NB4 (cell line): Measurements from ENCODE around the gene SEMA3B.
"Not testable (repeated sequence)": the region's sequence is repeated elsewhere in the genome, so short reads cannot be mapped to it uniquely, and the experiment has no call there.

Experiments
- DNase-seq: peaks from one replicate; pipeline ENCODE4 v3.0.0; 2010; ENCODE audit warnings: low read depth
- H3K4me3 ChIP-seq: one replicate; pipeline ENCODE4 v1.5.1; 2011; ENCODE audit warnings: mild to moderate bottlenecking, low read depth, low read length, moderate library complexity
- MYC ChIP-seq: IDR thresholded peaks from 2 replicates; pipeline ENCODE4 v1.6.1; 2011; ENCODE audit warnings: low read depth, low read length
- POLR2A ChIP-seq: IDR thresholded peaks from 2 replicates; pipeline ENCODE4 v1.6.1; 2011; ENCODE audit warnings: mild to moderate bottlenecking; ENCODE audit not compliant: insufficient read length; ENCODE audit errors: extremely low read depth
- TF ChIP-seq, protein P1 (sequence below): IDR thresholded peaks from one replicate; pipeline ENCODE4 v1.5.1; 2012; ENCODE audit warnings: low read depth, low read length
- TF ChIP-seq, protein P2 (sequence below): IDR thresholded peaks from 2 replicates; pipeline ENCODE4 v1.6.1; 2011; ENCODE audit warnings: low read depth, low read length

Gene SEMA3B

DNA sequence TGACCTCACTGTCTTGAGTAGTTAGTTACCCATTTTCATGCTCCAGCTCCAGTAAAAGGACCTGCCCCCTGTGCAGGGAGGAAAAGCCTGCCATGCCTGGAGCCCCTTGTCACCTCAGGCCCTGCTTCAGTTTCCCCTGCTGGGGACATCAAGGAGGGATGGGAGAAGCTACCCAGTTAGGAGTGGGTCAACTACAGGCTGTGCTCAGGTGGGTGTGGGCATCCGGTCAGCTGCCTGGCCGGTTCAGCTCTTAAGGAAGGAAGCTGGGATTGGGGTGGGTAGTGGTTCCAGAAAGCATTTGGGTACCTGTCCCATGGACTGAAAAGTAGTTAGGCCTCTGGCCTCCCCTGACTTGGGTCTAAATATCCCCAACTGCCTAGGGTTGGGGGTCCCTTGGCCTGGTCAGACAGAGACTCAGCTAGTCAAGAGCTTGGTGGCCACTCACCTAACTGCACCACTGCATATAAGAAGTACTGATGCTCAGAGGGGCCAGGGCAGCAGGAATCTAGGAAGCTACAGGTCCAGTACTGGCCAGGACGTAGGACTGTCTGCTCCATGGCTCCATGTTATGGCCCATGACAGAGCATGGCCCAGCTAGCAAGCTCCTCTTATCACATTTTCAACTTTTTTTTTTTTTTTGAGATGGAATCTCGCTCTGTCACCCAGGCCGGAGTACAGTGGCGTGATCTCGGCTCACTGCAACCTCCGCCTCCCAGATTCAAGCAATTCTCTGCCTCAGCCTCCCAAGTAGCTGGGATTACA, 10.5 kb downstream of the SEMA3B start:
- TF ChIP-seq POLR2A, result no peak
- TF ChIP-seq, protein P1, sequence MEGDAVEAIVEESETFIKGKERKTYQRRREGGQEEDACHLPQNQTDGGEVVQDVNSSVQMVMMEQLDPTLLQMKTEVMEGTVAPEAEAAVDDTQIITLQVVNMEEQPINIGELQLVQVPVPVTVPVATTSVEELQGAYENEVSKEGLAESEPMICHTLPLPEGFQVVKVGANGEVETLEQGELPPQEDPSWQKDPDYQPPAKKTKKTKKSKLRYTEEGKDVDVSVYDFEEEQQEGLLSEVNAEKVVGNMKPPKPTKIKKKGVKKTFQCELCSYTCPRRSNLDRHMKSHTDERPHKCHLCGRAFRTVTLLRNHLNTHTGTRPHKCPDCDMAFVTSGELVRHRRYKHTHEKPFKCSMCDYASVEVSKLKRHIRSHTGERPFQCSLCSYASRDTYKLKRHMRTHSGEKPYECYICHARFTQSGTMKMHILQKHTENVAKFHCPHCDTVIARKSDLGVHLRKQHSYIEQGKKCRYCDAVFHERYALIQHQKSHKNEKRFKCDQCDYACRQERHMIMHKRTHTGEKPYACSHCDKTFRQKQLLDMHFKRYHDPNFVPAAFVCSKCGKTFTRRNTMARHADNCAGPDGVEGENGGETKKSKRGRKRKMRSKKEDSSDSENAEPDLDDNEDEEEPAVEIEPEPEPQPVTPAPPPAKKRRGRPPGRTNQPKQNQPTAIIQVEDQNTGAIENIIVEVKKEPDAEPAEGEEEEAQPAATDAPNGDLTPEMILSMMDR, result no peak
- no peak for TF ChIP-seq MYC
- TF ChIP-seq, protein P2, sequence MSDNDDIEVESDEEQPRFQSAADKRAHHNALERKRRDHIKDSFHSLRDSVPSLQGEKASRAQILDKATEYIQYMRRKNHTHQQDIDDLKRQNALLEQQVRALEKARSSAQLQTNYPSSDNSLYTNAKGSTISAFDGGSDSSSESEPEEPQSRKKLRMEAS, result no peak
- DNase-seq, result no peak
- no peak overlapping the region for H3K4me3 ChIP-seq

DNA sequence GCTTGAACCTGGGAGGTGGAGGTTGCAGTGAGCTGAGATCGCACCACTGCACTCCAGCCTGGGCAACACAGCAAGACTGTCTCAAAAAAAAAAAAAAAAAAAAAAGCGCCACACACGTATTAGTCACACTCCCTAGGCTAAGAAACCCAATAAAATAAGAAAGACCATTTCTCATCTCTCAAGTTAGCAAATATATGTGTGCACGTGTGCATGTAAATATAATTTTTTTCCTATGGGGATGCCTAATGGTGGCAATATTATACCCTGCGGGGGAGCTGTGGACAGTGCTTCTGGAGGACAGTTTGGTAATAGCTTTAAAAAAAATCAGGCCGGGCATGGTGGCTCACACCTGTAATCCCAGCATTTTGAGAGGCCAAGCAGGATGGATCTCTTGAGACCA, 15.2 kb downstream of the SEMA3B start:
- not testable (repeated sequence) for H3K4me3 ChIP-seq, DNase-seq

DNA sequence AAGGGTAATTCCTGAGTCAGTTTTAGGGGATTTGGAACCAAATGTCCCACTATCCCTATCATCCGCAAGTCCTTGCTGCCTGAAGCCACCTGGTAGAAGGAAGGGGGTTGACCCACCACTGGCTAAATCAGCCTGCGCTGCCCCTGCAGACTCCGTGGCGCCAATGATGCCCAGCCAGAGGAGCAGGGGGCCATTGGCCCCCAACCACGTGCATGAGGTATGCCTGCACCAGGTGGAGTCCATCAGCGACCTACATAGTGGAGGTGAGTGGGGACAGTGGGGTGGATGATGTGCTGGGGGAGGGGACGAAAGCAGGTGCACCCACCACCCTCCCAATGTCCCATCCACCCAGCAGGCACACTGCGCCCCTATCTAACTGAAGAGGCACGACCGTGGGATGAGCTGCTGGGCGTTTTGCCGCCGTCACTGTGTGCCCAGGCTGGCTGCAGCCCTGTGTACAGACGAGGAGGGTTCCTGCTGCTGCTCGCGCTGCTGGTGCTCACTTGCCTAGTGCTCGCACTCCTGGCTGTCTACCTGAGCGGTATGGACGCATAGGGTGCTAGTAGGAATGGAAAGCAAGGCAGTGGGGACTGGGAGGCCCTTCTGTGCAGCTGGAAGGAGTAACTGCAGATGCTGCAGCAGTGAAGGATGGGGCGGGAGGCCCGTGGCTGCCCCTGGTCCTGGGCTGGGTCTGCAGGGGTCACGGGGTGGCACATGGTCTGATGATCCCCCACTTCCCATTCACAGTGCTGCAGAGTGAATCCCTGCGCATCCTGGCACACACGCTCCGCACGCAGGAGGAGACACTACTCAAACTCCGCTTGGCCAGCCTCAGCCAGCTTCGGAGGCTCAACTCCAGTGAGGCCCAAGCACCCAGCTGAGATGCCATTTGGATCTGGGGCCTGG, 17.6 kb downstream of the SEMA3B start:
- H3K4me3 ChIP-seq, result no peak overlapping the region
- no peak for DNase-seq
- TF ChIP-seq POLR2A, result no peak
- TF ChIP-seq MYC, result no peak
- TF ChIP-seq, protein P1, result no peak
- TF ChIP-seq, protein P2, result no peak

DNA sequence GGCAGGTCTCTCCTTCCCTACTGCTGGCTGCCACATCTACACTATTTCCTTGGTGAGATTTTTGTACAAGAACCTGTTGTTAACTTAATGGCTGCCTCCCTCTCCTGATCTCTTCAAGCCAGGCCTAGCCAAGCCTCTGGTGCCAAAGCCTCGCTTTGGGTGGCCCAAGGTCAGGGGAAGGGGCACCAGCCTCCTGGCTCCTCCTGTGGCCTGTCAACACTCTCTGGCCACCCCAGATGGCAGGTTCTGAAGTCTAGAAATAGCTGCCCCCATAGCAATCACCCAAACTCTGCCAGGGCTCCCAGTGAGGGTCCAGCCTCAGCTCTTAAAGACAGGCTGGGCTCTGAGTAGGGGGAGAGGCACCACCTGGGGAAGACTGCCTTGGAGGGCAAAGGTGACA, 18.3 kb downstream of the SEMA3B start:
- TF ChIP-seq, protein P1, result no peak
- TF ChIP-seq, protein P2, result no peak
- no peak for TF ChIP-seq POLR2A
- TF ChIP-seq MYC, result no peak

DNA sequence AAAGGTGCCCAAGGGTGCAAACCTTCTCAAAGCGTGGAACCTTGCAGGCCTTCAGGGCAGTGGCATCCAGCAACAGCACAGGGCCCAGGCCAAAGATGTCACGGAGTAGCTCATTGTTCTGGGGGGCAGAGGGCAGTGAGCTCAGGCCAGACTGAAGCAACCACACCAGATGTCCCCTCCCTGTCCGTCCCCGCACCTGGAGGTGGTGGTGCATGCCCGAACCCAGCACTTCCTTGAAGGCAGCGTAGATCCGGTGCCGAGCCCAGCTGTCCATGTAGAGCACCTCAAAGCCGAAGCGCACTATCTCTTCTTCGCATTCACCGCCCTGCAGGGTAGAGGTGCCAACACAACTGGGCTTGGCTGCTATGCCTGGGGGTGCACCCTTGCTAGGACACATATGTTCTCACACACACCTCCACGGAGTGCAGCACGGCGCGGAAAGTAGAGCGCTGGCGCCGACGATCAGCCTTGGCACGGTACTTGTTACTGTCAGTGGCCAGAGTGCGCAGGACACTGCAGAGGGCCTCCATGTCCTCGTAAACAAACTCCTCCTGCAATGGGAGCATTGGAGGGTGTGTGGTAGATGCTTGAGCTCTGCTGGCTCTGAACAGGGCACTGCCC, 19.6 kb downstream of the SEMA3B start:
- no peak for DNase-seq
- TF ChIP-seq, protein P1, result no peak
- TF ChIP-seq POLR2A (no peak), MYC (no peak)
- TF ChIP-seq, protein P2, result no peak
- H3K4me3 ChIP-seq, result no peak overlapping the region

More for the DNA sequence above, 18.3 kb downstream of the SEMA3B start:
- no peak for DNase-seq
- no peak overlapping the region for H3K4me3 ChIP-seq

DNA sequence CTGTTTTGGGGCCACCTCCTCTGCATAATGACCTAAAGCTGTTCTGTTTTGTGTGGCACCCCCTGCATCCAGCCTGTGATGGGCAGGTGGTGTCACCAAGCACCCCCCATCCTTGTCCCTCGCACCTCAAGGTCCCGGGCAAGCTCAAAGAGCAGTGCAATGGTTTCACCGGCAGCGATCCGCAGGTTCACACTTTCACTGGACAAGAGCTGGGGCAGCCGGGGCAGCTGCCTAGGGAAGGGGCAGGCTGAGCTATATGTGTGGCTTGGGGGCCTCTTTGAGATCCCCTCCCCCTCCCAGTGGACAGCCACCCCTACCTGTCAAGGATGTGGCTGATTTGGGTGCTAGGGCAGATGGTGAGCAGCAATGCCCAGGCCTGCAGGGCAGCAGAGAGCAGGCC, 20.2 kb downstream of the SEMA3B start:
- no peak for DNase-seq
- TF ChIP-seq, protein P2, result no peak
- TF ChIP-seq, protein P1, result no peak
- H3K4me3 ChIP-seq, result no peak overlapping the region
